Measurements from ENCODE around the gene KCNK4. TPM values are rescaled to one million over a fixed set of nuclear protein-coding genes. Genes with fewer than 3 reads are reported as not detected.

Gene KCNK4
- total and polyA plus RNA-seq, 2 of the 13 experiments (the other 11 are each of a cell fraction or from before 2014, with no cell fraction given) = not detected

DNA sequence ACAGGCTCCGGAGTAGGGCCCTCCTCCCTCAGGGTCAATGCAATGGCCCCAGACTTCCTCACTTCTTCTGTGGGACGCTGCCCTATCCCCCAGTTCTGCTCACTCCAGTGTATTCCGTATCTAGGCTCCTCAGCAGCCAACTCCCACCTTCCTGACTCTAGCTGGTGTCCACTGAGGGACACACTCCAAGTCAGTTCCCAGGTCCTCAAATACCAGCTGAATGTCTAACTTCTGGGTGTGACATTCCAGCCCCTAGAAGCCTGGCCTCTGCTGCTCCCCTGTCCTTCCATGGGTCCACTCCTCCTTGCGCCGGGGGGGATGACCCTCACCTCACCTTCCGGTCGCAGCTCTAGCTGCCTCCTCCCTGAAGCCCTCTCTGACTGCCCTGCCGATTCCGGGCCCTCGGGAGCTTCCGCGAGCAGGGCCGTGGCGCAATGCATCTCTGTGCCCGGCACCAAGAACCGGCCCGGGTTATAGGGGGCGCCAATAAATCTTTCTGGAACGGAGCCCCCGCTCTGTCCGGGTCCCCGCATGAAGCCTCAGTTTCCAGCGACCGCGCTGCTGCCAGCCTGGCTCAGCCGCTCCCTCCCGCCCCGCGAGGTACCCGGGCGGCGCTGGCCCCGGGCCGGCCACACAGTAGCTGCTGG, 22.1 kb upstream of the KCNK4 start (continued):
- TF ChIP-seq ZNF607 (CRISPR knock-in tag; IDR thresholded peaks at IDR 0.05; ENCODE audit: borderline replicate concordance) = peak; percentile 55; the same call in 1 of the 2 replicates
- no peak for TF ChIP-seq HMGA1 (CRISPR knock-in tag; conservative IDR thresholded peaks at IDR 0.05)
- TF ChIP-seq, protein P1, sequence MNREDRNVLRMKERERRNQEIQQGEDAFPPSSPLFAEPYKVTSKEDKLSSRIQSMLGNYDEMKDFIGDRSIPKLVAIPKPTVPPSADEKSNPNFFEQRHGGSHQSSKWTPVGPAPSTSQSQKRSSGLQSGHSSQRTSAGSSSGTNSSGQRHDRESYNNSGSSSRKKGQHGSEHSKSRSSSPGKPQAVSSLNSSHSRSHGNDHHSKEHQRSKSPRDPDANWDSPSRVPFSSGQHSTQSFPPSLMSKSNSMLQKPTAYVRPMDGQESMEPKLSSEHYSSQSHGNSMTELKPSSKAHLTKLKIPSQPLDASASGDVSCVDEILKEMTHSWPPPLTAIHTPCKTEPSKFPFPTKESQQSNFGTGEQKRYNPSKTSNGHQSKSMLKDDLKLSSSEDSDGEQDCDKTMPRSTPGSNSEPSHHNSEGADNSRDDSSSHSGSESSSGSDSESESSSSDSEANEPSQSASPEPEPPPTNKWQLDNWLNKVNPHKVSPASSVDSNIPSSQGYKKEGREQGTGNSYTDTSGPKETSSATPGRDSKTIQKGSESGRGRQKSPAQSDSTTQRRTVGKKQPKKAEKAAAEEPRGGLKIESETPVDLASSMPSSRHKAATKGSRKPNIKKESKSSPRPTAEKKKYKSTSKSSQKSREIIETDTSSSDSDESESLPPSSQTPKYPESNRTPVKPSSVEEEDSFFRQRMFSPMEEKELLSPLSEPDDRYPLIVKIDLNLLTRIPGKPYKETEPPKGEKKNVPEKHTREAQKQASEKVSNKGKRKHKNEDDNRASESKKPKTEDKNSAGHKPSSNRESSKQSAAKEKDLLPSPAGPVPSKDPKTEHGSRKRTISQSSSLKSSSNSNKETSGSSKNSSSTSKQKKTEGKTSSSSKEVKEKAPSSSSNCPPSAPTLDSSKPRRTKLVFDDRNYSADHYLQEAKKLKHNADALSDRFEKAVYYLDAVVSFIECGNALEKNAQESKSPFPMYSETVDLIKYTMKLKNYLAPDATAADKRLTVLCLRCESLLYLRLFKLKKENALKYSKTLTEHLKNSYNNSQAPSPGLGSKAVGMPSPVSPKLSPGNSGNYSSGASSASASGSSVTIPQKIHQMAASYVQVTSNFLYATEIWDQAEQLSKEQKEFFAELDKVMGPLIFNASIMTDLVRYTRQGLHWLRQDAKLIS (CRISPR knock-in tag; IDR thresholded peaks at IDR 0.05) = peak; percentile 9; the same call in 1 of the 2 replicates
- TF ChIP-seq XRCC5 (optimal IDR thresholded peaks at IDR 0.05; ENCODE audit: low read length) = peak; percentile 27
- TF ChIP-seq ZSCAN9 (CRISPR knock-in tag; IDR thresholded peaks at IDR 0.05; ENCODE audit: borderline replicate concordance) = peak; percentile 12; the same call in 1 of the 2 replicates
- TF ChIP-seq SMAD1 (CRISPR knock-in tag; IDR thresholded peaks at IDR 0.05; ENCODE audit: borderline replicate concordance, low read depth) = no peak
- TF ChIP-seq MAZ (IDR thresholded peaks at IDR 0.05; ENCODE audit: borderline replicate concordance, low read depth, low read length) = peak; percentile 51; the same call in 1 of the 2 replicates
- no peak; the same call in 1 of the 2 replicates for TF ChIP-seq MAZ (CRISPR knock-in tag; IDR thresholded peaks at IDR 0.05; ENCODE audit: low read depth)
- TF ChIP-seq, protein P2, sequence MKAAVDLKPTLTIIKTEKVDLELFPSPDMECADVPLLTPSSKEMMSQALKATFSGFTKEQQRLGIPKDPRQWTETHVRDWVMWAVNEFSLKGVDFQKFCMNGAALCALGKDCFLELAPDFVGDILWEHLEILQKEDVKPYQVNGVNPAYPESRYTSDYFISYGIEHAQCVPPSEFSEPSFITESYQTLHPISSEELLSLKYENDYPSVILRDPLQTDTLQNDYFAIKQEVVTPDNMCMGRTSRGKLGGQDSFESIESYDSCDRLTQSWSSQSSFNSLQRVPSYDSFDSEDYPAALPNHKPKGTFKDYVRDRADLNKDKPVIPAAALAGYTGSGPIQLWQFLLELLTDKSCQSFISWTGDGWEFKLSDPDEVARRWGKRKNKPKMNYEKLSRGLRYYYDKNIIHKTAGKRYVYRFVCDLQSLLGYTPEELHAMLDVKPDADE (CRISPR knock-in tag; IDR thresholded peaks at IDR 0.05) = no peak
- TF ChIP-seq, protein P3, sequence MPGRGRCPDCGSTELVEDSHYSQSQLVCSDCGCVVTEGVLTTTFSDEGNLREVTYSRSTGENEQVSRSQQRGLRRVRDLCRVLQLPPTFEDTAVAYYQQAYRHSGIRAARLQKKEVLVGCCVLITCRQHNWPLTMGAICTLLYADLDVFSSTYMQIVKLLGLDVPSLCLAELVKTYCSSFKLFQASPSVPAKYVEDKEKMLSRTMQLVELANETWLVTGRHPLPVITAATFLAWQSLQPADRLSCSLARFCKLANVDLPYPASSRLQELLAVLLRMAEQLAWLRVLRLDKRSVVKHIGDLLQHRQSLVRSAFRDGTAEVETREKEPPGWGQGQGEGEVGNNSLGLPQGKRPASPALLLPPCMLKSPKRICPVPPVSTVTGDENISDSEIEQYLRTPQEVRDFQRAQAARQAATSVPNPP (CRISPR knock-in tag; IDR thresholded peaks at IDR 0.05) = 0 out of 2 replicates have a peak, but pooled peaks have one; percentile 11
- TF ChIP-seq ZNF343 (CRISPR knock-in tag; IDR thresholded peaks at IDR 0.05) = 0 out of 2 replicates have a peak, but pooled peaks have one; percentile 2
- TF ChIP-seq ZNF24 (IDR thresholded peaks at IDR 0.05) = no peak
- TF ChIP-seq NCOA2 (CRISPR knock-in tag; IDR thresholded peaks at IDR 0.05) = no peak
- TF ChIP-seq, protein P4, sequence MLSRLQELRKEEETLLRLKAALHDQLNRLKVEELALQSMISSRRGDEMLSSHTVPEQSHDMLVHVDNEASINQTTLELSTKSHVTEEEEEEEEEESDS (CRISPR knock-in tag; IDR thresholded peaks at IDR 0.05; ENCODE audit: borderline replicate concordance) = no peak

All from HepG2 (cell line).